Ramos (cell line): ENCODE measurements around the gene OSBPL7.

Experiments
- in situ Hi-C: fragments of 300-500 bp; cut with MboI; formaldehyde crosslinking; loops from one replicate; pipeline ENCODE4 v1.14.3; 2022; ENCODE audit warnings: low sequenced_read_pairs; ENCODE audit not compliant: unreplicated experiment

Gene OSBPL7

DNA sequence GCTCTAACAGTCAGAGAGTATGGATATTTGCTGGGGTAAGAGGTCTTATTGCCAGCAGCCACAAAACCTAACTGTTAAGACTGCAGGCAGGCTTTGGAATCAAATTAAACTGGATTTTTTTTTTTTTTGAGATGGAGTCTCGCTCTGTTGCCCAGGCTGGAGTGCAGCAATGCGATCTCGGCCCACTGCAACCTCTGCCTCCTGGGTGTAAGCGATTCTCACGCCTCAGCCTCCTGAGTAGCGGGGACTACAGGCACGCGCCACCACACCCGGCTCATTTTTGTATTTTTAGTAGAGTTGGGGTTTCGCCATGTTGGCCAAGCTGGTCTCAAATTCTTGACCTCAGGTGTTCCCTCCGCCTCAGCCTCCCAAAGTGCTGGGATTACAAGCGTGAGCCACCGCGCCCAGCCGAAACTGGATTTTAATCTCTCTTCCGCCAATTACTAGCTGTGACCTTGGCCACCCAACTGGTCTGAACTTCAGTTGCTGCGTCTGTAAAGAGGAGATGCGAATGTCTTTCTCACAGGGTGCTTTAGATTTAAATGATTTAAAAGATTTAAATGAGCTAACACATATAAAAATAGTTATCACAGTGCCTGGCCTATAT lies 8.9 kb upstream of the OSBPL7 start:
- in situ Hi-C loops = no loop called here

DNA sequence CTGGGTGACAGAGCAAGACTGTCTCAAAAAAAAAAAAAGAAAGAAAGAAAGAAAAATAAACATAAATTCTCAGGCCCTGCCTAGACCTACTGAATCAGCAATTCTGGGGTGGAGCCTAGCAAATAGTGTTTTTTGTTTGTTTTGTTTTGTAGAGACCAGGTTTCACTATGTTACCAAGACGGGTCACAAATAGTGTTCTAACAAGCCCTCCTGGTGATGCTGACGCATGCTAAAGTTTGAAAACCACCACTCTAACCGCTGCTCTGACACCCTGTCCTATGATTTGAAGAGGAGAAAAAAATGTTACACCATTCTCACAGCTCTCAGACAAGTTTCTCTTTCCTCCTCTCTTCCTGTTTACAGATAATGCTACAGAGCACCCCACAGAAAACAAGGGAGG lies 8.3 kb upstream of the OSBPL7 start:
- in situ Hi-C loops = no loop called here

DNA sequence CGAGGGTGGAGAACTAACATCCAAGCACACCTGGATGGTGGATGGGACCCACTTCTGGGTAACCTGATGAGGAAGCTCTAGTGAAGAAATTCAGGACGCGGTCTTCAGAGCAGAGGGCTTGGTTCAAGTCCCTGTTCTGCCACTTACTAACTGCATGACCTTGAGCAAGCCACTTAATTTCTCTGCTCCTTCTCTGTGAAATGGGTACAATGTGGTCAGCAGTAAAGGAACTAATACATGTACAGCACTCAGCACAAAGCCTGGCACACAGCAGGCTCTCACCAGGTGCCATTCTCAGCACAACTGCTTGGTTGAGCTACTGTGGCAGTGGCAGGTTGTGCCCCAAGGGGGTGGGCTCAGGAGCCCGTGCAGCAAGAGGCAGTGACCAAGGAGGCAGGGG lies 1.9 kb upstream of the OSBPL7 start:
- in situ Hi-C loops = no loop called here

DNA sequence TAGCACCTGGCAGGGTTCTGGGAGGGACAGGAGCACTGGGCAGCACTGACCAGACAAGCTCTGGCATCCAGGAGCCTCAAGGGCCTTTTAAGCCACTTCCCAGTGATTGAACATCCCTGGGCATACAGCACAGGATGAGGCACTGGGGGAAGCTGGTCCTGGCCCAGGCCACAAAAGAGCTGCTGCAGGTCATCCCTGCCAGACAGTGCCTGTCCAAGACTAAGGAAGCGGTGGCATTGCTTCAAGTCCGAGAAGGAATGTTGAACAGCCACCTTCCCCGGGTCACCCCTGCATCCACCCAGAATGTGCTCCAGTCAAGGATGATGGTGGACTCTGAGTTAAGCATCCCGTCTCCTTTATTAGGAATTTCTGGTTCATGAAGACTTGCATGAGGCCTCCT lies 1.2 kb upstream of the OSBPL7 start:
- in situ Hi-C loops = no loop called here

DNA sequence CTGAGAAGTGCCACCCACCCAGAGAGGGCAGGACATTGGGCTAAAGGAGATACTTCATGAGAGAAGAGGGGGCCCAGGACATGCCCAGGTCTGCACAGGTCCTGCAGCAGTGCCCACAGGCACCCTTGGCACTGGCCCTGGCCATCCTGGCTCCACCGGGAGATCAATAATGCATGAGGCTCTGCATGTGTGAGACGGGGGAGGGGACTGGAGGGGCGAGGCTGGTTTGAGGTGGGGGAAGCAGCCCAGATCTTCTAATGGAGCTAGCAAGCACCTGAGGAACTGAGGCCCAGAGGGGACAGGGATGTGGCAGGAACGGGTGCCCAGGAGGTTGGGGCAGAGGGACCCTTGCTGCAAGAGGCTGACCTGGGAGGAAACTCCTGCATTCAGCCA lies 567 bp downstream of the OSBPL7 start:
- in situ Hi-C loops = no loop called here

DNA sequence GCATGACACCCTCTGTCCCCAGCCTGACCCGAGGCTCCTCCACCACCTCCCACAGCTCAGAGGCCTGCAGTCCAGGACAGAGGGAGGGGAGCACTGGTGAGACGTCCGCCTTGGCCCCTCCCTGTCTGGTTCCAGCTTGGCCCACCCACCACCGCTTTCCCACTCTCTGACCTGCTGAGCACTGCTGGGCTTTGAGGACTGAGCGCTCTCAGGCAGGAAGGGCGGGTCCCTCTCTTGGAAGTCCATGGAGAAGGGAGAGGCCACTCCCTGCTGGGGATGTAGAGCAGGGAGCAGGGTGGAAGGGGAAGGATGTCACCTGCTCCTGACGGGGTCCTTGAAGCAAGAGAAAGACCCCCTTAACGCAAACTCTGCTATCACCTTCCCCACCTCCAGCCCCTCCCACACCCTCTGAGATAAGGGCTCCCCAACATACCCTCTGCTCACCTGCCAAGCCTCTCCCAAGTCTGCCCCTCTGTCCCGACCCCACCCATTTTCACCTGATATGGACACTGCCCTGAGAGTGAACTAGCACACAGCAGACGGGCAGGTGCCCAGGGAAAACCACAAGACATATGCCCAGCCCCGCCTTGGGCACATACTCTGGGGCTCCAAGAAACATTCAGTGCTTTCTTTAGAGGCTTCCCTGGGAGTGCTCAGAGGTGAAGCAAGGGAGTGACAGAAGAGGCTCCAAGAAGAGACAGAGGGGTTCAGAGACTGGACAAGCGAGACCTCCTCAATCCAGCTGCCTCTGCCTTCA lies 1.4 kb downstream of the OSBPL7 start:
- in situ Hi-C loops = no loop called here

DNA sequence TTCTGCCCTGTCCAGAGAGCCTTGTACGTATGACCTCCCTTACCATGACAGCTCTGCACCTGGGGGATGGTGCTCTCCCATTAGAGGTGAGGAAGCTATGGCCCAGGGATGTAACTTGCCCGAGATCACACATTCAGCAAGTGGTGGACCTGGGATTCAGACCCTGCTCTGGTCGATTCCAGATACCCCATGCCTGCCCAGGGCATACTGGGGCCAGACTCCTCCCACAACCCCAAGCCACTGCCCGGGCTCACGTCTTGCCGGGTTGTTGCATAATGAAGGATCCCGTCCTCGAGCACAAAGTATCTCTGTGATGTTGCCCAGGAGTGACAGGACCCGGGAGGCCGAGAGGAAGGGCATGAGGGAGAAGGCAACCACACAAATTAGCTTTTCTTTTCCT lies 2.1 kb downstream of the OSBPL7 start:
- in situ Hi-C loops = no loop called here

DNA sequence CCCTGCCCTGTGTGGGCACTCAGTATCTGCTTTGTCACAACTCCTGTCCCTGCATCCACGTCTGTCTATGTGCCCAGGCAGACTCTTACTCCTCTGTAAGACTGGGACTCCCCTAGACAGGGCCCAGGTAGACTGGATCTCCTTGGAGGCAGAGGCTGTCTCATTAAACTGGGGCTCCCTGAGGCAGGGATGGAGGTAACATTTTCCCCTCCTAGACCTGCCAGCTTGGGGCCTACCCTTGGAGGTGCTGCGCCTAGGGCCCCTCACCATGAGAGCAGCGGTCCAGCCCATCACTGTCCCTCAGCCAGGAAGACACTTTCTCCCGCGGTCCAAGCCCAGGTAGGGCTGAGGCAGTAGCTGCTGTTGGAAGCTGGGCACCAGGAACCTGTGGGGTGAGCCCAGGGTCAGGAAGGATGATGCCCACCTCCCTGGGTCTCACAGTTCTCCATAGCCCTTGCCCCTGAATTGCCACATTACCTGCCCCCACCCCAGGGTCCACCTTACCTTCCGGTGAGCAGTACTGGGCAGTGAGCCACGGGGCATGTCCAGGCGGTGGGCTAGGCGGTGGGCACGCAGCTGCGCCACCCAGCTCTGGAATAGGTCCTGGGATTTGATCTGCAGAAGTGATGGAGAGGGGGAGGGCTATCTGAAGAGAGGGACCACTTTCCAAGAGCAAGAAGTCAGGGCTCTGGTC lies 3.4 kb downstream of the OSBPL7 start:
- in situ Hi-C loops = no loop called here

DNA sequence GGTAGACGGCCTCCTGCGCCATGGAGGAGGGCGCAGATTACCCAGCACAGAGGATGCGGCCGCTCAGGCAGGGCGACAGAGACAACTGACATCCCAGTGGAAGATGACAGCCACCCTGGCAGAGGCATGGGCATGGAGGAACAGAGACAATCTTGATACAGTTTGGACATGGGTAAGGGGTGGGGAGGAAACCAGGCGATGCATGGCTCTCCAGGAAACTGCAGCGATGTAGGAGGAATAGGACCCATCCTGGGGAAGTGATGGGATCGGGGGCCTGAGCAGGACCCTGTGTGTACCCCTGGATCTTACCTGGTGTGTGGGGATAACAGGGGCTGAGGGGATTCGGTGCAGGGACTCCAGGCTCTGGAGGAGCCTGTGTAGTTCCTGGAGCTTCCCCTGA lies 4.6 kb downstream of the OSBPL7 start:
- in situ Hi-C loops = no loop called here

DNA sequence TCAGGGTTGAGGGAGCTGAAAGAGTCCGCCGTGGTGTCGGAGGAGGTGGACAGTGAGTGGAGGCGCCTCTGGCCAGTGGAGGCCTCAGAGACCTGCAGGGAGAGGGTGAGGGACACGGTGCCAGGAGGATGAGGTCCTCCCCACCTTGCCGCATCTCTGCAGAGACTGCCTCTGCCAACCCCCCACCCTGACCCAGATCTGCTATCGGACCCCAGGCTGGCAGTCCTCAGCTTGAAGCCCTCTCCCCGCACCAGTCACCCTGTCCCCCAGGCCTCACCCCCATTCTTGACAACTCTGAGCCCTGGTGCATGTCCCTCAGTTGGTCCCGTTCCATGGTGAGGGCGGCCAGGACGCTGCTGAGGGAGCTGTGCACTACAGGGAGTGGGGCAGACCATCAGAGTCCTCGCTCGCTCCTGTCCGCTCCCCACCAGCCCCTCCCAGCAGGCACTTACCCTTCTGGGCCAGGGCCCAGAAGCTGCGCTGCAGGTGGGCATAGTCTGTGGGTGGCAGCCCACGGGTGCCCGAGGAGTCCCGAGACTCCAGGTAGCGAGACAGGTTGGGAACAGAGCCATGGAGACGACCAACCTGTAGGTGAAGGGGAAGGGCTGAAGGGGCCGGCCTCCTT lies 5.4 kb downstream of the OSBPL7 start:
- in situ Hi-C loops = no loop called here

DNA sequence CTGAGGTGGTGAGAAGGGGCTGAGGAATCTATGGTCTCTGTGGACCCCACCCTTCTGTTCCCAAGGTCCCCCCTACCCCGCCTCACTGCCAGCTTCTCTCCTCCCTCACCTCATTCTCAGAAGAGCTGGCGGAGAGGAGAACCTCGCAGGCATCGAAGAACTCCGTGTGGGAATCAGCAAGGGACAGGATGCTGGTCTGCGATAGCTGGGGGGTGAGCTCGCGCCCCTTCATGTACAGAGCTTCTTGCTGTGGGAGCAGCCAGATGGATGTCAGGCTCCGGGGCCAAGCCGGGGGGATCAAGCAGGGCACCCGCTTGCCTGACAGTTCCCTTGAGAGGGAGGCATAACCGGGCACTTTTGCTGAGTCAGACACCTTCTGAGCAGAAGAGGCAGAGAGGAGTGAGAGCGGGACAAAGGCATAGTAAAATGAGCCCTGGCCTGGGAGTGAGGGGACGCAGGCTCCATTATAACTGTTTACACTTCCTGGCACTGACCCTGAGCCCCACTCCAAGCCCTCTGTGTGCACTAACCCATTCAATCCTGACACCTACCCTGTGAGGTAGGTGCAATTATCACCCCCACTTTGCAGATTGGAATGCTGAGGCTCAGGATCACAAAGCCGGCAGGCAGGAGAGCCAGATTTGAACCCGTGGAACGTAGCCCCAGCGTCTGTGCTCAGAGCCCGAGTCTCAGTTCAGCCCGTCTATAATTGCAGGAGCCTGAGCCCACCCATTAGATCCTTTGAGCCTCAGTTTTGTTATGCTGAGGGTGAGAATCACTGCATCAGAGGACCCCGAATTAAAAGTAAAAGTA lies 6.3 kb downstream of the OSBPL7 start:
- in situ Hi-C loops = no loop called here

DNA sequence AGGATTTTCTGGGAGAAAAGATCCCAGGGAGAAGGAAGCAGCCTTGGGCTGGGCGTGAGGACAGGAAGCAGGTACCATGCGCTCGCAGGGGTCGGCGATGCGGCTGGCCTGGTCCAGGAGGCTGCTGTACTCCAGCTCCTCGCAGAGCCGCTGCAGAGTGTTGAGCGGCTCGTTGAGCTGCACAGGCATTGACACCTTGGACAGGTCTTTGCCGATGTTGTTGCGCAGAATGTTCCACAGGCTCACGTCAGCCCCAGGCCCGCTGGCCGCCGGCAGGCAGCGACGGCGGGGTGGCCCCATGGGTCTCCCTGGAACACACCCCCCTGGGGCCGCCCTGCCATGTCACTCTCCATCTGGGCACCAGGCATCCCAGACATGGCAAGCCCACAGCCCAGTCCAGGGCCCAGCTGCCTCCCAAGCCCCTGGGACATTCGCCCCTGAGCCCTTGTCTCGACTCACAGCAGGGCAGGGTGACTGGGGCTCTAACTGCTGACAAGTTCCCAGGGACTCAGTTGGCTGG lies 8.0 kb downstream of the OSBPL7 start:
- in situ Hi-C loops = no loop called here

DNA sequence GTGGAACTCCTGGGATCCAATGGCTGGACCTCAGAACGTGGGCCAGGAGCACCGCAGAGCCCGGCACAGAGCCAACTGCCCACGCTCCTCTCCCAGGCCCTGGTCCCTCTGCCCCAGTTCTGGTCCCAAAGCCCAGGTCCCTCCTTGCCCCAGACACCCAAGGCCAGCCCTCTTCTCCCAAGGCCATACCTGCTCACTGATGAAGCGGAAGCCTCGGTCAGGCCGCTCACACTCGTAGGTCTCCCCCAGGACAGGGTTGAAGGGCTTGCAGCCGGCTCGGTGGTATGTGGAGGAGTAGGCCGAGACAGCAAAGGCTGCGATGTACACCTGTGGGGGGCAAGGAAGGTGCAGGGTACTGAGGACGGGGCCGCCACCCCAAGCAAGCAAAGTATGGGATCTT lies 8.5 kb downstream of the OSBPL7 start:
- in situ Hi-C loops = no loop called here

DNA sequence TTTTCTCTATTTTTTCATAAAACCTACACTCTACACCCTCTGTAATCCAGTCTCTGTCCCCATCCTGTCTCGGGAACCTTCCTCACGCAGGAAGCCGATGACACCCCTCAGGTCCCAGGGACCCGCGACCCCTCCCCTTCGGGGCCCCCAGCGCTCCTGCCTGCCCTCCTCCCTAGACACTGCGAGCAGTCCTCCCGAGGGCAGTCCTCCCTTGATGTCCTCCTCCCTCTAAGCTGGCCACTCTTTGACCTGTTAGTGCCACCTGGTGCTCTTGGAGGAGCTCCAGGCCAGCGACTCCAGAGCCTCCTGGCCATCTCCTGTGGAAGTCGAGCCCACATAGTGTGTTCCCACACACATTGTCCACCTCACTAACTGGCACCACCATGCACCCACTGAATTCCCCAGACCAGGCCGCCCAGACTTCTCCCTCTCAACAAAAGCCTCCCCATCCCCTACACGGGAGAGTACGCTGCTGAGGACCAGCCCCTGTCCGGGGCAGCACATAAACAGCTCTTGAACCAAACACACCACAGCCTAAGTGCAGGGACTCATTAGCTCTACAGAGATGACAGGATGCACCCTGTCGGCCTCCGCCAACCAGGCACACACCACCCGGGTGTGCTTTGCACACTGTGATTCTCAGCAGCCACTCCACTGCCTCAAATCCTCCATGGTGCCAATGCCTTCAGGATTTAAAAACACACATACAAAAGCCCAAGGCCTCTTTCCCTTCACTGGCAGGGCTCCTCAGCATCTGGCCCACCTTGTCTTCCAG lies 9.3 kb downstream of the OSBPL7 start:
- in situ Hi-C loops = no loop called here

DNA sequence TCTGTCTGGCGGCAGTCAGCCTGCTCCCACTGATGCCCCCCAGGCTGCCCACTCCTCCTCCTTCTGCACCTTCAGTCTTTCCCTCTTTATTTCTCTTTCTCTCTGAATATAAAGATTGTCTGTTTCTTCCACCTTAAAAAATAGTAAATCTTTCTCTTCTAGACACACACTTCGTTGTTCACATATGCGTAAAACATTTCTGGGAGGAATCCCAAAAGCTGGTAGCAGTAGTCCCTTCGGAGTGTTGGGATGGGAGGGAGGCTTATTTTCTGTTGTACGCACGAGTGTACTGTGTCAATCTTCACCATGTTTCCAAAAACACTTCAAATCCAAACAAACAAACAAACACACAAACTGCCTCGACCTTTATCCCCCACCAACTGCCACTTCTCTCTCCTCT lies 9.9 kb downstream of the OSBPL7 start:
- in situ Hi-C loops = no loop called here

DNA sequence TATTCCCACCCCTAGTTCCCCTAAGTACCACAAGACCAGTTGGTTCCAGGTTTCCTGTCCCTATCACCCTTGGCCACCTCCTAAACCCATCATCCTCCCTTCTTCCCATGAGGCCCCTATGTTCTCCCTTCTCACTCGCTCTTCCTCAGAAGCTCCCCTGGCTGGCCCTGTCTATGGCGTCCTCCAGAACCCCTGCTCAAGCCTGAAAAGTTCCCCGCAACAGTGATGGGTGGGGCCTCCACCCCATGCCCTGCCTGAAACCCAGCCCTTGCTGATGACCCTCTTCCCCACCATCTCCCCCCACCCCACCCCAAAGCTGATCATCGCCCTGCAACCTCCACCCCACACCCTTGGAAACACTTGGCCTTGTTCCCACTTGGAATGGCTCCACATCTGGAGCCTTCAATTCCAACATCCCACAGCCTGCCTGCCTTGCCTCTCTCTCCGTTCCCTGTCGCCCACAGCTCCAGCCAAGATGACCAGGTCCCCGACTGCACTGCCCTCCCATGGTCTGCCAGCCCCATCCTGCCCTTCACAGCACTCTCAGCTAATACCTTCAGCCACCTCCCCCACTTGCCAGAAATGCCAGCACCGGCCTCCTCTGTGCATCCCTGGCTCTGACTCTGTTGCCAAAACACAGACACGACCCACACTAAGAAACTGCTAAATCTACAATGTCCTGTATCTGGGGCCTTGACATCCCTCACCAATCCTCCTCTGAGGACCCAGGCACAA lies 10.5 kb downstream of the OSBPL7 start:
- in situ Hi-C loops = no loop called here

DNA sequence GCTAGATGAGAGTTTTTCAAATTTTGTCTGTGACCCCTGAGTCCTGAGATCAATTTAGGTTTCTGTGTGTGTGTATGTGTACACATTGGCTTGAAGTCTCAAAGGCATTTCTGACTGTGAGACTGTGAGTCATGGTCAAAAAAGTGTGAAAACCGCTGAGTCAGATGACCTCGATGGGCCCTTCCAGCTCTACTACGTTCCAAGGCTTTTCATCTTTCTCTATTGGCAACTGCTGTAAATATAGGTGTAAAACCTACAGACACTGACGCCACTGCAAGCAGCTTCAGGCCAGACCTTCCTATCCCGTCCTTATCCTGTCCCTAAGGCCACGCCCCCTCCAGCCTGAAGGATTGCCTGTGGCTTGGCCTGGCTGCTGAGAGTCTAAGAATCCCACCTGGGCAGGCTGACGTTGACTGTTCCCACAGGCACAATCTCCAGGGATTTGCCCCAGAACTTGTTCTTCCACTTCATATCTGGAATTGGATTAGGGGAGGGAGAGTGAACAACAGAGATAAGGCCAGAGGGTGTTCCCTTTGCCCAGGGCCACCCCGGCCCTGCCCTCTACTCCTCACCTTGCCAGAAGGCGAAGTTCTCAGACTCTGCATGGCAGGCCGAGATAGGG lies 11.3 kb downstream of the OSBPL7 start:
- in situ Hi-C loops = no loop called here

DNA sequence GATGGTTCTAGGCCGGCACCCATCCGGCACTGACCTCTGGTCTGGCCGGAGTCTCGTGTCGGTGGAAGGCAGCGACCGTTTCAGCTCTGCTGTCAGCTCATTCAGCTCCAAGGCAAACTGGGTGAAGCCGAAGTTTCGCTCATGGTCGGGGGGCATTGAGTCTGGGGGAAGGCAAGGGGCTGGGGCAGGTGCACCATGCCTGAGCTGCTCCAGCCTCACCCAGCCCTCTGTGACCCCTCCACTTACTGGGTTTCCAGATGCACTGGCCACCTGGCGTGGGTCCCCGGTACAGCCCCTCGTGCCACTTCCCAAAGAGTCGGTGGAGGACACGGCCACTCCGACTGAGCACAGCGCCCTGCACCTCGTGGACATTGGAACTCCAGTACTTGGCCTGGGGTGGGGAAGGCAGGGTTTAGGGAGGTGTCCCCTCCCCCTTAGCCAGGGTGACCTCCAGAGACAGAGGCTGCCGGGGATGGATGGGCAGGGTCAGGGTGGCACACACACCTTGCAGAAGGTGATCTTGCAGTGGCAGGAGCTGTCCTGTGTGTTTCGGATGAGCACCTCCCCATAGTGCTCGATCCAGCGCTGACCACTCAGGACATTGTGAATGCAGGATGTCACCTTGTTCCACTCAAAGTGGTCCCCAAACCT lies 12.6 kb downstream of the OSBPL7 start:
- in situ Hi-C loops = no loop called here
